ENCODE results near the gene OPRM1. TPM values are rescaled to one million over a fixed set of nuclear protein-coding genes. Genes with fewer than 3 reads are reported as not detected.

Gene OPRM1
- total and polyA plus RNA-seq, 4 experiments from 2014 or later = not detected

DNA sequence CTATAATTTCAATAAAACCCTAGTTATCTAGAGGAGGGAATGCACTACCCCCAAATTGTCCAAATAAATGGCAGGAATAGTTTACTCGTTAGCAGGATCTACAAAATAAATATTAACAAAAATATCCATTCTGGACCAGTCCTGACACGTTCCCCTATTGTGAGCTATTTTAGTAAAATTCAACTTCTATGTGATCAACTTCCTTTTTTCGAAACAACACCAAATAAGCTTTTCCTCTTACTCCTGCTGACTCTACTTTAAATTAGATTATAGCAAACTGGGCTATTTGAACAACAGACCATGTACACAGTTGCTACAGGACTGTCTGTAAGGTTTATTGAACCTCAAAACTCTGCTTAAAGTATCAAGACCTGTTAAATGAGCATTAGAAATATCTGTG, 163.3 kb downstream of the OPRM1 start:
- POLR2A ChIA-PET (ENCODE audit: partially characterized antibody) = no interaction called here

DNA sequence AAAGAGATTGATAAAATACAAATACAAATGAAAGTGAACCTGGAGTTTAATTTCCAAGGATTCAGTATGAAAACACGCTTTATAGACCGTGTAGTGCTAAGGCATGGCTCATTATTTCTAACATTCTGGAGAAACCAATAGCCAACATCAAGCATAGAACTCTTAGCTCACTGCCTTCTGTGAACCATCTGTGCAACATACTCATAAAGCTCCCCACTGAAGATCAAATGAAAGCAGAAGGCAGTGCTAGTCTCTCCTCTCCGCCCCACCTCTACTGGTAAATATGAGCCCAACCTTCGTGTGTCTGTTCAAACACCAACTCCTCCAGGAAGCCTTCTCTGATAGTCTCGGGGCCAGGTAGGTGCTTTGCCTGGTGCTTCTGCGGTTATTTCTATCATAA, 163.9 kb downstream of the OPRM1 start:
- Histone ChIP-seq H3K27me3 (ENCODE audit: insufficient read depth, low read length) (no peaks in the 10 kb centered on the region), H3K36me3 (ENCODE audit: insufficient read depth, low read length) (peaks cover 60% of the 10 kb centered on the region), H3K9me3 (ENCODE audit: control insufficient read depth in 1 of 2, low read length in 2 of 2) (no peaks in the 10 kb centered on the region), H3K4me3 (ENCODE audit: low read length in 2 of 2) (no peak overlapping the region), H3K4me1 (ENCODE audit: insufficient read depth, low read length) (peaks cover 13% of the 10 kb centered on the region), H3K27ac (ENCODE audit: low read depth, low read length) (no peak overlapping the region)
- Mint-ChIP-seq H3K27ac (peak overlapping the region in 3 of 7 donors; percentile 20 to 76 (median 42)), H3K27me3 (no peaks in the 10 kb centered on the region), H3K36me3 (peaks cover 87 to 93% of the 10 kb centered on the region in 2 donors), H3K4me3 (no peak overlapping the region), H3K9me3 (no peaks in the 10 kb centered on the region), H3K4me1 (peaks cover 35 to 79% (median 53%) of the 10 kb centered on the region in 4 donors)
- intact Hi-C loops (cut with micrococcal nuclease) = loop anchor here (2.0 kb wide), 1 partner anchor 16 kb away; no protein-coding TSS in a partner anchor
- ChIA-PET POLR2A (ENCODE audit: partially characterized antibody) (no interaction called here), CTCF (ENCODE audit: partially characterized antibody) (interaction anchor here (2.1 kb wide), 1 partner anchor 74 kb away, joined by 8 read pairs; no protein-coding TSS in a partner anchor)
- no peak for DNase-seq

More for the DNA sequence above, 163.3 kb downstream of the OPRM1 start:
- CTCF ChIA-PET (ENCODE audit: partially characterized antibody) = interaction anchor here (2.1 kb wide), 1 partner anchor 75 kb away, joined by 8 read pairs; no protein-coding TSS in a partner anchor
- DNase-seq = no peak
- H3K9me3 ChIP-seq (ENCODE audit: control insufficient read depth in 1 of 2, low read length in 2 of 2) = no peaks in the 10 kb centered on the region
- H3K27me3 ChIP-seq (ENCODE audit: insufficient read depth, low read length) = no peaks in the 10 kb centered on the region
- Mint-ChIP-seq H3K36me3 (peaks cover 85 to 93% of the 10 kb centered on the region in 2 donors), H3K4me3 (no peak overlapping the region), H3K4me1 (peaks cover 39 to 79% (median 56%) of the 10 kb centered on the region in 4 donors), H3K27me3 (no peaks in the 10 kb centered on the region), H3K27ac (peak overlapping the region in 3 of 7 donors; percentile 17 to 82 (median 35)), H3K9me3 (no peaks in the 10 kb centered on the region)
- no peak overlapping the region for H3K4me3 ChIP-seq (ENCODE audit: low read length in 2 of 2)
- H3K36me3 ChIP-seq (ENCODE audit: insufficient read depth, low read length) = peaks cover 56% of the 10 kb centered on the region
- intact Hi-C loops (cut with micrococcal nuclease) = loop anchor here (2.0 kb wide), 1 partner anchor 16 kb away; no protein-coding TSS in a partner anchor
- H3K4me1 ChIP-seq (ENCODE audit: insufficient read depth, low read length) = peaks cover 20% of the 10 kb centered on the region
- no peak overlapping the region for H3K27ac ChIP-seq (ENCODE audit: low read depth, low read length)

DNA sequence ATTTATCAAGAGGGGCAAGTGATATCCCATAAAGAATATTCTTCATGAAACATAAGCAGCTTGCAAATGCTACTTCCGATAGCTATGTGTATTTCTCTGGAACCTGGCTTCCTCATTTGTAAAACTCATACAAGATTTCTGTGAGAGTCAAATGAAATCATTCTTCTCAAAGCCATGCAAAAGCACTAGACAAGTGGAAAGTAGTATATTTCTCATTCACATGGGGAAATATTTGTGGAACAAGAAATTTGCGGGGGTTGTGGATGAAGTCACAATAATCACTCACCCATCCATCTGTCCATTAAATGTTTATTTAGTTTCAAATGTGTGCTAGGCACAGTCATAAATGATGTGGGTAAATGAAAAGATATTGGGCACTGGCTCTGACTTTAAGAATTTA, 167.1 kb downstream of the OPRM1 start:
- no peaks in the 10 kb centered on the region for H3K4me1 ChIP-seq (ENCODE audit: insufficient read depth, low read length)
- no peak for DNase-seq
- Mint-ChIP-seq H3K27ac (peak overlapping the region in 3 of 7 donors; percentile 16 to 38 (median 29)), H3K27me3 (no peaks in the 10 kb centered on the region), H3K4me1 (peaks cover 29 to 57% (median 42%) of the 10 kb centered on the region in 4 donors), H3K9me3 (no peaks in the 10 kb centered on the region), H3K36me3 (peaks cover 73 to 88% of the 10 kb centered on the region in 2 donors), H3K4me3 (no peak overlapping the region)
- ChIA-PET CTCF (ENCODE audit: partially characterized antibody) (no interaction called here), POLR2A (ENCODE audit: partially characterized antibody) (no interaction called here)
- H3K4me3 ChIP-seq (ENCODE audit: low read length in 2 of 2) = no peak overlapping the region
- H3K36me3 ChIP-seq (ENCODE audit: insufficient read depth, low read length) = peaks cover 52% of the 10 kb centered on the region
- intact Hi-C loops (cut with micrococcal nuclease) = no loop called here
- H3K9me3 ChIP-seq (ENCODE audit: control insufficient read depth in 1 of 2, low read length in 2 of 2) = no peaks in the 10 kb centered on the region
- no peaks in the 10 kb centered on the region for H3K27me3 ChIP-seq (ENCODE audit: insufficient read depth, low read length)
- no peak overlapping the region for H3K27ac ChIP-seq (ENCODE audit: low read depth, low read length)

DNA sequence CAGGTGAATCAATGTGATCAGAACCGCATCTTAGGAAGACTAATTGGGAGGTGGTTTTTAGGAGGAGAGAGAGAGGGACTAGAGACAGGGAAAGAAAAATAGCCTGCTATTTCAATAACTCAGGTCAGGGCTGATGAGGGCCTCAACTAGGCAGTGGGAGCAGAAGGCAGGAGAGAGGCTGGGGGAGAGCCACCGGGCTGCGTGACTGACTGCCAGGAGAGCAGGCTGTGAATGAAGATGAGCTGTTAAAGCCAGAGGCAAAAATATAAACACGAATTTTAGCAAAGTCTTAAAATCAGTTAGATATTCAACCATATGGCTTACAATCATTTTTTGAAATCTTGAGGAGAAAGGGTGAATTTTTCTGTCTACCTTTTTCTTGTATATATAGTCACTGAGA, 168.0 kb downstream of the OPRM1 start:
- Mint-ChIP-seq H3K4me3 (no peak overlapping the region), H3K27ac (peak overlapping the region; percentile 19 to 77 (median 61)), H3K36me3 (peaks cover 70 to 85% of the 10 kb centered on the region in 2 donors), H3K4me1 (peaks cover 24 to 51% (median 35%) of the 10 kb centered on the region in 4 donors), H3K27me3 (no peaks in the 10 kb centered on the region), H3K9me3 (no peaks in the 10 kb centered on the region)
- ChIA-PET CTCF (ENCODE audit: partially characterized antibody) (interaction anchor here (1.1 to 1.2 kb wide), 2 partner anchors 49 to 70 kb away, joined by 3 to 4 read pairs; no protein-coding TSS in a partner anchor), POLR2A (ENCODE audit: partially characterized antibody) (no interaction called here)
- Histone ChIP-seq H3K36me3 (ENCODE audit: insufficient read depth, low read length) (peaks cover 50% of the 10 kb centered on the region), H3K4me3 (ENCODE audit: low read length in 2 of 2) (no peak overlapping the region), H3K4me1 (ENCODE audit: insufficient read depth, low read length) (no peaks in the 10 kb centered on the region), H3K27me3 (ENCODE audit: insufficient read depth, low read length) (no peaks in the 10 kb centered on the region), H3K27ac (ENCODE audit: low read depth, low read length) (no peak overlapping the region), H3K9me3 (ENCODE audit: control insufficient read depth in 1 of 2, low read length in 2 of 2) (no peaks in the 10 kb centered on the region)
- intact Hi-C loops (cut with micrococcal nuclease) = no loop called here
- no peak for DNase-seq

DNA sequence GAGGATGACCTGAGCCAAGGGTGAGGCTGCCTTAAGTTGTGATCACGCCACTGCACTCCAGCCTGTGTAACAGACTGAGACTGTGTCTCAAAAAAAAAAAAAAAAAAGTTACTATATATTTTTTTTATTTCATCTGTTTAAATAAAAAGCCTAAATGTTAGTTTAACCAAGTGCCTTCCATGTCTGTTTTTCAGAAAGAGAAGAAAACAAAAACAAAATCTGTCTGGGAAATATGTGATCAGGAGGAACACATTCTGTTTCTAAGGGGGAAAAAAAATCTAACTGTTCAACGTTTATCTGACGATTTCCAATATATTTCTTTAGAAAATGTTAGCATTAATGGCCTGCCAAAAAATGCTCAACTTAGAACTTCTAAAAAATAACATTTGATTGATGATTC, 170.5 kb downstream of the OPRM1 start:
- no peak overlapping the region for H3K4me3 Mint-ChIP-seq
- CTCF ChIA-PET (ENCODE audit: partially characterized antibody) = interaction anchor here (1.1 kb wide), 1 partner anchor 20 kb away, joined by 3 read pairs; no protein-coding TSS in a partner anchor
- Histone ChIP-seq H3K27ac (ENCODE audit: low read depth, low read length) (no peak overlapping the region), H3K9me3 (ENCODE audit: control insufficient read depth in 1 of 2, low read length in 2 of 2) (no peaks in the 10 kb centered on the region), H3K36me3 (ENCODE audit: insufficient read depth, low read length) (peaks cover 55% of the 10 kb centered on the region), H3K4me3 (ENCODE audit: low read length in 2 of 2) (no peak overlapping the region), H3K4me1 (ENCODE audit: insufficient read depth, low read length) (no peaks in the 10 kb centered on the region), H3K27me3 (ENCODE audit: insufficient read depth, low read length) (no peaks in the 10 kb centered on the region)
- DNase-seq = no peak
- H3K36me3 Mint-ChIP-seq = peaks cover 71 to 85% of the 10 kb centered on the region in 2 donors
- peaks cover 0 to 1% (median 0%) of the 10 kb centered on the region in 8 donors for H3K9me3 Mint-ChIP-seq
- intact Hi-C loops (cut with micrococcal nuclease) = no loop called here
- H3K27ac Mint-ChIP-seq = no peak overlapping the region
- peaks cover 22 to 37% (median 29%) of the 10 kb centered on the region in 4 donors for H3K4me1 Mint-ChIP-seq
- POLR2A ChIA-PET (ENCODE audit: partially characterized antibody) = no interaction called here
- H3K27me3 Mint-ChIP-seq = no peaks in the 10 kb centered on the region

DNA sequence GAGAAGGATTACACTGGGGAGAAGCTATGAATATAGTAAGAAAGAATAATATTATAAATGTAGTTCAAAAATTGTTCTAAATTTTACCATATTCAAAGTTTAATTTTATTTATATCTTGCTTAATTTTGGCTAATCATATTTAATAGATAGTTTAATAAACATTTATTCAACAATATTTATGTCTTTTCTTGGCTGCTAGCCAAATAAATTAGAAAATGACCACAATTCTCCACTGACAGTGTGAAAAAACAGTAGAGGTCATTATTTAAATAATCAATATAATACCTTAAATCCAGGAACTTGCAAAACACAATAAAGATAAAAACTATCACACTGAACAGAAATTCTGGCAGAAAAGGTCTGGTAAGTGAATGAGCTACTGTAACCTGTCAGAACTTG, 171.6 kb downstream of the OPRM1 start:
- CTCF ChIA-PET (ENCODE audit: partially characterized antibody) = interaction anchor here (1.0 to 1.8 kb wide), 3 partner anchors 12 to 54 kb away, joined by 3 to 6 read pairs (median 4); no protein-coding TSS in a partner anchor

DNA sequence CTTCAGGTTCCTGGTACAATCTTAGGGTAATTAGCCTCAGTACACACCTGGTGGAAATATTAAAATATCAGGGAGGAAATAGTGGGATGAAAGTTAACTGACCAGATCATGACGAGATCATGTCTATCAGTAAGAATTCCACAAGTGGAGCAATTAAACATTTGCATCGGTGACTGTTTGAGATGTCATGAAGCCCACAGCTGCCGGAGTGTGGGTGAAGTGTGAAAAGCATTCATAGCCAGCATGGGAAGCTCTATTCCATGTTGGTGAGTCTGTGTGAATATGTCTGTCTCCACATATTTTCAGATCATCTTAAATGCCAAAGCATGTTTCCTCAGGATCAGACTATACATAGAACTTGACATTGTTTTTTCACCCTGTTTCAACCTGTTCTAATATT, 174.7 kb downstream of the OPRM1 start:
- H3K27ac Mint-ChIP-seq = no peak overlapping the region
- no peaks in the 10 kb centered on the region for H3K9me3 ChIP-seq (ENCODE audit: control insufficient read depth in 1 of 2, low read length in 2 of 2)
- intact Hi-C loops (cut with micrococcal nuclease) = no loop called here
- H3K4me1 Mint-ChIP-seq = peaks cover 20 to 25% (median 21%) of the 10 kb centered on the region in 4 donors
- H3K36me3 Mint-ChIP-seq = peaks cover 67 to 72% of the 10 kb centered on the region in 2 donors
- no peak overlapping the region for H3K4me3 ChIP-seq (ENCODE audit: low read length in 2 of 2)
- no peaks in the 10 kb centered on the region for H3K27me3 Mint-ChIP-seq
- POLR2A ChIA-PET (ENCODE audit: partially characterized antibody) = no interaction called here
- CTCF ChIA-PET (ENCODE audit: partially characterized antibody) = interaction anchor here (0.8 to 1.1 kb wide), 2 partner anchors 9 to 17 kb away, joined by 3 read pairs; no protein-coding TSS in a partner anchor
- peaks cover 26% of the 10 kb centered on the region for H3K36me3 ChIP-seq (ENCODE audit: insufficient read depth, low read length)
- H3K4me1 ChIP-seq (ENCODE audit: insufficient read depth, low read length) = peaks cover 15% of the 10 kb centered on the region
- H3K27ac ChIP-seq (ENCODE audit: low read depth, low read length) = no peak overlapping the region
- H3K27me3 ChIP-seq (ENCODE audit: insufficient read depth, low read length) = no peaks in the 10 kb centered on the region
- H3K4me3 Mint-ChIP-seq = no peak overlapping the region
- H3K9me3 Mint-ChIP-seq = peaks cover 0 to 1% (median 0%) of the 10 kb centered on the region in 8 donors
- DNase-seq = no peak

More for the DNA sequence above, 171.6 kb downstream of the OPRM1 start:
- peaks cover 18 to 30% (median 25%) of the 10 kb centered on the region in 4 donors for H3K4me1 Mint-ChIP-seq
- H3K27ac Mint-ChIP-seq = no peak overlapping the region
- peaks cover 51% of the 10 kb centered on the region for H3K36me3 ChIP-seq (ENCODE audit: insufficient read depth, low read length)
- no peak overlapping the region for H3K27ac ChIP-seq (ENCODE audit: low read depth, low read length)
- no peaks in the 10 kb centered on the region for H3K9me3 ChIP-seq (ENCODE audit: control insufficient read depth in 1 of 2, low read length in 2 of 2)
- intact Hi-C loops (cut with micrococcal nuclease) = no loop called here
- H3K4me1 ChIP-seq (ENCODE audit: insufficient read depth, low read length) = no peaks in the 10 kb centered on the region
- H3K27me3 ChIP-seq (ENCODE audit: insufficient read depth, low read length) = no peaks in the 10 kb centered on the region
- peaks cover 0 to 1% (median 0%) of the 10 kb centered on the region in 8 donors for H3K9me3 Mint-ChIP-seq
- peaks cover 66 to 82% of the 10 kb centered on the region in 2 donors for H3K36me3 Mint-ChIP-seq
- no peak overlapping the region for H3K4me3 Mint-ChIP-seq
- no peak overlapping the region for H3K4me3 ChIP-seq (ENCODE audit: low read length in 2 of 2)
- POLR2A ChIA-PET (ENCODE audit: partially characterized antibody) = no interaction called here
- DNase-seq = no peak
- no peaks in the 10 kb centered on the region for H3K27me3 Mint-ChIP-seq

Measured in CD4-positive, alpha-beta memory T cell (primary cell).